ENCODE results near the gene CRABP2. TPM values are rescaled to one million over a fixed set of nuclear protein-coding genes. Genes with fewer than 3 reads are reported as not detected.

Gene CRABP2
- total and polyA plus RNA-seq, 2 of the 13 experiments (the other 11 are each of a cell fraction or from before 2014, with no cell fraction given), result 0.40 to 0.60 TPM

DNA sequence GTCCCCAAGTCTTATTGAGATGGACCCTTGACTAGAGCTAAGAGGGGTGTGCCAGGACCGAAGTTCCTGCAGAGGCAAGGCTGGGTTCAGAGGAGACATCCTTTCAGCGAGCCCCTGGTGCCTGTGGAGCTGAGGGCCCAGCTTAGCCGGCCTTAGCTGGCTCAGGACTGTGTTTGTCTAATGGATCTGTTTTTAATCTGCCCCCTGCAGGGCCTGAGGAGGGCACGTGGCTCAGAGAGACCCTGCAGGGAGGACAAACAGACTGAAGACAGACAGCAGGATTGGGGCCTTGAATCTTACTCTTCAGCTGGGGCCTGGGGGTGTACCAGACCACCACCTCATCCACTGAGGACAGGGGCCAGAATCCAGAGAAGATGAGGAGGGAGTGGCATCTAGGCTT lies 1.6 kb downstream of the CRABP2 start:
- no peak overlapping the region for H3K4me3 ChIP-seq (replicated peaks in 1 of 3; ENCODE audit: insufficient read depth in 1 of 3, low read depth in 2 of 3, low read length in 3 of 3)

DNA sequence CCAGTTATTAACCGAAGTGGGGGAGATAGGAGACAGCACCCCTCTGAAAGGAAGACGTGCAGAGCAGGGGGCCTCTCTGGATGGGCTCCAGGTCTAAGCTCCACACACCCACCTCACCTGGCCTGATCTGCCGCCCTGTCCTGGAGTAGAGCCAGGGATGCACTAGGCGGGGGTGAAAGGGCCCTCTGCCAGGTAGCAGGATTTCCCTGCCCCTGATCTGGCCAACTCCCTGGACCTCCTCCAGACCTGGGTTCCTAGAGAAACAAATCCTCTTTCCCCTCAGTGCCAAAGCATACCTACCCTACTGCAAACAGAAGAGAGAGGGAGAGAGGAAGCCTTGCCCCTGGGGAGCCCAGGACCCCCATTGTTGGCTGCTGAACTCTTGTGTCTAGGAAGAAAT lies 2.0 kb downstream of the CRABP2 start:
- in situ Hi-C loops (cut with HindIII; ENCODE audit: extremely low pct_ligation_motif_present, low pct_unique_long_range_greater_than_20kb) (no loop called here), intact Hi-C loops (cut with micrococcal nuclease; ENCODE audit: unreplicated experiment) (no loop called here)
- no peaks in the 10 kb centered on the region for H3K9me3 ChIP-seq (ENCODE audit: low read length)
- no peaks in the 10 kb centered on the region for H4K20me1 ChIP-seq (ENCODE audit: insufficient read depth, low read length)
- no peaks in the 10 kb centered on the region for H3K36me3 ChIP-seq (replicated peaks in 1 of 2; ENCODE audit: control insufficient read depth in 1 of 2, insufficient read depth in 2 of 2, low read length in 2 of 2)
- TF ChIP-seq KLF6 (CRISPR knock-in tag; IDR thresholded peaks at IDR 0.05) (no peak), ZNF781 (CRISPR knock-in tag; IDR thresholded peaks at IDR 0.05; ENCODE audit: borderline replicate concordance, not compliant biosample characterization) (no peak), TAF1 (CRISPR knock-in tag; IDR thresholded peaks at IDR 0.05) (no peak), FOSL1 (CRISPR knock-in tag; IDR thresholded peaks at IDR 0.05; ENCODE audit: borderline replicate concordance) (no peak)
- TF ChIP-seq, protein P1, sequence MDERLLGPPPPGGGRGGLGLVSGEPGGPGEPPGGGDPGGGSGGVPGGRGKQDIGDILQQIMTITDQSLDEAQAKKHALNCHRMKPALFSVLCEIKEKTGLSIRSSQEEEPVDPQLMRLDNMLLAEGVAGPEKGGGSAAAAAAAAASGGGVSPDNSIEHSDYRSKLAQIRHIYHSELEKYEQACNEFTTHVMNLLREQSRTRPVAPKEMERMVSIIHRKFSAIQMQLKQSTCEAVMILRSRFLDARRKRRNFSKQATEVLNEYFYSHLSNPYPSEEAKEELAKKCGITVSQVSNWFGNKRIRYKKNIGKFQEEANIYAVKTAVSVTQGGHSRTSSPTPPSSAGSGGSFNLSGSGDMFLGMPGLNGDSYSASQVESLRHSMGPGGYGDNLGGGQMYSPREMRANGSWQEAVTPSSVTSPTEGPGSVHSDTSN (CRISPR knock-in tag; IDR thresholded peaks at IDR 0.05), result no peak
- TF ChIP-seq, protein P2, sequence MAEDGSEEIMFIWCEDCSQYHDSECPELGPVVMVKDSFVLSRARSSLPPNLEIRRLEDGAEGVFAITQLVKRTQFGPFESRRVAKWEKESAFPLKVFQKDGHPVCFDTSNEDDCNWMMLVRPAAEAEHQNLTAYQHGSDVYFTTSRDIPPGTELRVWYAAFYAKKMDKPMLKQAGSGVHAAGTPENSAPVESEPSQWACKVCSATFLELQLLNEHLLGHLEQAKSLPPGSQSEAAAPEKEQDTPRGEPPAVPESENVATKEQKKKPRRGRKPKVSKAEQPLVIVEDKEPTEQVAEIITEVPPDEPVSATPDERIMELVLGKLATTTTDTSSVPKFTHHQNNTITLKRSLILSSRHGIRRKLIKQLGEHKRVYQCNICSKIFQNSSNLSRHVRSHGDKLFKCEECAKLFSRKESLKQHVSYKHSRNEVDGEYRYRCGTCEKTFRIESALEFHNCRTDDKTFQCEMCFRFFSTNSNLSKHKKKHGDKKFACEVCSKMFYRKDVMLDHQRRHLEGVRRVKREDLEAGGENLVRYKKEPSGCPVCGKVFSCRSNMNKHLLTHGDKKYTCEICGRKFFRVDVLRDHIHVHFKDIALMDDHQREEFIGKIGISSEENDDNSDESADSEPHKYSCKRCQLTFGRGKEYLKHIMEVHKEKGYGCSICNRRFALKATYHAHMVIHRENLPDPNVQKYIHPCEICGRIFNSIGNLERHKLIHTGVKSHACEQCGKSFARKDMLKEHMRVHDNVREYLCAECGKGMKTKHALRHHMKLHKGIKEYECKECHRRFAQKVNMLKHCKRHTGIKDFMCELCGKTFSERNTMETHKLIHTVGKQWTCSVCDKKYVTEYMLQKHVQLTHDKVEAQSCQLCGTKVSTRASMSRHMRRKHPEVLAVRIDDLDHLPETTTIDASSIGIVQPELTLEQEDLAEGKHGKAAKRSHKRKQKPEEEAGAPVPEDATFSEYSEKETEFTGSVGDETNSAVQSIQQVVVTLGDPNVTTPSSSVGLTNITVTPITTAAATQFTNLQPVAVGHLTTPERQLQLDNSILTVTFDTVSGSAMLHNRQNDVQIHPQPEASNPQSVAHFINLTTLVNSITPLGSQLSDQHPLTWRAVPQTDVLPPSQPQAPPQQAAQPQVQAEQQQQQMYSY (CRISPR knock-in tag; IDR thresholded peaks at IDR 0.05), result no peak
- POLR2A ChIA-PET, result no interaction called here
- H3K27ac ChIP-seq (ENCODE audit: extremely low read length, insufficient read depth, low read length), result no peak overlapping the region
- H3K9ac ChIP-seq (ENCODE audit: insufficient read depth, low read depth, low read length), result no peak overlapping the region
- H3K4me1 ChIP-seq (ENCODE audit: insufficient read depth, low read length), result peaks cover 25% of the 10 kb centered on the region
- DNase-seq (ENCODE audit: low spot score) (no peak), ATAC-seq (no peak), FAIRE-seq (no peak)
- BruUV-seq (replicated peaks), result no TSS peak
- peaks cover 8 to 66% of the 10 kb centered on the region in 2 experiments for H3K27me3 ChIP-seq (ENCODE audit: control insufficient read depth in 1 of 2, insufficient read depth in 2 of 2, low read length in 2 of 2)
- CTCF ChIA-PET (ENCODE audit: low intra/inter-chr PET ratio, low total read pairs), result no interaction called here
- 7% methylated on average over 3 of the region's 4 CpGs for WGBS (ENCODE audit: low lambda C conversion rate)
- no peaks in the 10 kb centered on the region for H3K79me2 ChIP-seq (ENCODE audit: insufficient read depth, low read length)
- H2AFZ ChIP-seq (ENCODE audit: low read length), result no peak overlapping the region
- no peak overlapping the region for H3K4me3 ChIP-seq (replicated peaks in 1 of 3; ENCODE audit: insufficient read depth in 1 of 3, low read depth in 2 of 3, low read length in 3 of 3)
- H3K4me2 ChIP-seq (ENCODE audit: low read depth, low read length), result no peak overlapping the region

More for the DNA sequence above, 1.6 kb downstream of the CRABP2 start:
- in situ Hi-C loops (cut with HindIII; ENCODE audit: extremely low pct_ligation_motif_present, low pct_unique_long_range_greater_than_20kb), result no loop called here
- Histone ChIP-seq H4K20me1 (ENCODE audit: insufficient read depth, low read length) (no peaks in the 10 kb centered on the region), H3K9ac (ENCODE audit: insufficient read depth, low read depth, low read length) (no peak overlapping the region), H3K27ac (ENCODE audit: extremely low read length, insufficient read depth, low read length) (no peak overlapping the region), H3K4me2 (ENCODE audit: low read depth, low read length) (no peak overlapping the region), H2AFZ (ENCODE audit: low read length) (no peak overlapping the region), H3K4me1 (ENCODE audit: insufficient read depth, low read length) (peaks cover 25% of the 10 kb centered on the region), H3K27me3 (ENCODE audit: control insufficient read depth in 1 of 2, insufficient read depth in 2 of 2, low read length in 2 of 2) (peaks cover 8 to 69% of the 10 kb centered on the region in 2 experiments), H3K36me3 (replicated peaks in 1 of 2; ENCODE audit: control insufficient read depth in 1 of 2, insufficient read depth in 2 of 2, low read length in 2 of 2) (no peaks in the 10 kb centered on the region), H3K79me2 (ENCODE audit: insufficient read depth, low read length) (no peaks in the 10 kb centered on the region), H3K9me3 (ENCODE audit: low read length) (no peaks in the 10 kb centered on the region)
- intact Hi-C loops (cut with micrococcal nuclease; ENCODE audit: unreplicated experiment), result no loop called here
- ATAC-seq (no peak), FAIRE-seq (no peak), DNase-seq (ENCODE audit: low spot score) (no peak)
- BruUV-seq (replicated peaks), result no TSS peak
- ChIA-PET CTCF (ENCODE audit: low intra/inter-chr PET ratio, low total read pairs) (no interaction called here), POLR2A (interaction anchor here (1.4 kb wide), 1 partner anchor 25 kb away, joined by 3 read pairs; the partner anchor contains the start of genes ISG20L2 and METTL25B)
- no peak for TF ChIP-seq KLF9 (CRISPR knock-in tag; IDR thresholded peaks at IDR 0.05; ENCODE audit: low read depth)
- TF ChIP-seq PLRG1 (conservative IDR thresholded peaks at IDR 0.05), result no peak
- TF ChIP-seq IKZF1 (IDR thresholded peaks at IDR 0.05), result no peak
- no peak for TF ChIP-seq MEIS1 (CRISPR knock-in tag; IDR thresholded peaks at IDR 0.05; ENCODE audit: borderline replicate concordance)
- TF ChIP-seq HNRNPL (IDR thresholded peaks at IDR 0.05; ENCODE audit: low read depth, low read length), result no peak
- WGBS (ENCODE audit: low lambda C conversion rate), result 33% methylated on average over 1 of the region's 4 CpGs
